Sciatic nerve (tissue), 2 donors: ENCODE data around the gene CINP. TPM values are rescaled to one million over a fixed set of nuclear protein-coding genes. Genes with fewer than 3 reads are reported as not detected.
"Not testable (repeated sequence)": the region's sequence is repeated elsewhere in the genome, so short reads cannot be mapped to it uniquely, and the experiment has no call there.

Experiments
- ATAC-seq: fragments of 200-7000 bp; cut with Tn5 transposase; one replicate; pipeline ENCODE4 v1.9.1; 2020; ENCODE audit warnings: mild to moderate bottlenecking, moderate library complexity
- DNase-seq: peaks from one replicate; pipeline ENCODE4 v3.0.0-alpha.2; 2020; ENCODE audit warnings: low spot score
- intact Hi-C: fragments of 100-400 bp; cut with DNase I; formaldehyde crosslinking; loops from one replicate; pipeline ENCODE4 v1.14.2; 2022
- total RNA-seq: library from RNA; stranded (reverse); fragmentation: NEBNext Ultra II Directional; extraction: Animal tissue kit (Norgen Biotek cat#: 25700); gene quantifications from one replicate; pipeline ENCODE4 v1.2.1, GENCODE V29; 2021
- donor health status: DM: no; HTN: no; CAD: no.
- donor health status: DM: no; HTN: no; CAD: no.

CINP gene
- total RNA-seq, 1 donor from 2014 or later: 28.1 TPM

GRCh38 chr14:102298303-102299070 is 64.2 kb downstream of the CINP start:
- ATAC-seq, intact Hi-C loops, DNase-seq: not testable (repeated sequence)

Other genes with a start within 250 kb of the CINP start
- 39.6 TPM for gene WDR20, start 223.0 kb downstream of the CINP start, total RNA-seq
- 24.4 TPM for gene MOK, start 57.7 kb downstream of the CINP start, total RNA-seq
- gene ZNF839, start 43.1 kb downstream of the CINP start, total RNA-seq: 13.8 TPM
- 36.1 TPM for gene TECPR2, start 51 bp upstream of the CINP start, total RNA-seq
- gene ANKRD9, start 146.9 kb upstream of the CINP start, total RNA-seq: 16.0 TPM
- 19.9 TPM for gene RCOR1, start 229.8 kb upstream of the CINP start, total RNA-seq